HG03039 (cell line): ENCODE data around the gene ZNG1E.
"Not testable (repeated sequence)": the region's sequence is repeated elsewhere in the genome, so short reads cannot be mapped to it uniquely, and the experiment has no call there.

Experiments used
- ATAC-seq: cut with Tn5 transposase; IDR thresholded peaks from one replicate; pipeline ENCODE4 v1.9.1; 2021; ENCODE audit warnings: mild to moderate bottlenecking, moderate library complexity; ENCODE audit not compliant: unreplicated experiment

Gene ZNG1E

GRCh38 chr9:65675589-65676021 lies at the start of gene ZNG1E:
TSS of gene ZNG1E (plus strand) at chr9:65675928. CDS start at chr9:65675977, 49 bp downstream.
- not testable (repeated sequence) for ATAC-seq

GRCh38 chr9:65673579-65673978 lies 2.1 kb upstream of the ZNG1E start:
- not testable (repeated sequence) for ATAC-seq

DNA sequence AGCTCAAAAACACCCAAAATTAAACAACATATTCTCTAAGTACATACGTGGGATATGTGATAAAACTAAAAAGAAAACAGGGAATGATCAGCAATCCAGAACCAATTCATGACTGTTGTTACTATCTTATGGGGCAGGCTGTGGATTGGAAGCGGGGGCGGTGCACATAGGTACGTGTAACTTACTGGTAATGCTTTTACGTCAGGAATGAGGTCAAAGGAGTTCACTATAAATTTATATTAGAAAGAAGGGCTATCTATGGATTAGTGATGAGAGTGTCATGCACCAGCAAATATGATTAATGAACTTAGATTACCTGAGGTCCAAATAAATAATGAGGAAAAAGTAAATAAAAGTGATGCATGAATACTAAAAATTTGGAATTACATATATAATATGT lies 710 bp upstream of the ZNG1E start:
- ATAC-seq, result not testable (repeated sequence)

GRCh38 chr9:65676389-65676788 lies 661 bp downstream of the ZNG1E start:
- ATAC-seq, result not testable (repeated sequence)

- ATAC-seq, result not testable (repeated sequence)
Observed at GRCh38 chr9:65678533-65678932, 2.8 kb downstream of the ZNG1E start.

- ATAC-seq, result not testable (repeated sequence)
Observed at GRCh38 chr9:65703550-65703949, 27.8 kb downstream of the ZNG1E start.

DNA sequence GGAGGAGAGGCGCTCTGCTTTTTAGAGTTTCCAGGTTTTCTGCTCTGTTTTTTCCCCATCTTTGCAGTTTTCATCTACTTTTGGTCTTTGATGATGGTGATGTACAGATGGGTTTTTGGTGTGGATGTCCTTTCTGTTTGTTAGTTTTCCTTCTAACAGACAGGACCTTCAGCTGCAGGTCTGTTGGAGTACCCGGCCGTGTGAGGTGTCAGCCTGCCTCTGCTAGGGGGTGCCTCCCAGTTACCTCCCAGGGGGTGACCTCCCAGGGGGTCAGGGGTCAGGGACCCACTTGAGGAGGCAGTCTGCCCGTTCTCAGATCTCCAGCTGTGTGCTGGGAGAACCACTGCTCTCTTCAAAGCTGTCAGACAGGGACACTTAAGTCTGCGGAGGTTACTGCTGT lies 38.7 kb downstream of the ZNG1E start:
- not testable (repeated sequence) for ATAC-seq

DNA sequence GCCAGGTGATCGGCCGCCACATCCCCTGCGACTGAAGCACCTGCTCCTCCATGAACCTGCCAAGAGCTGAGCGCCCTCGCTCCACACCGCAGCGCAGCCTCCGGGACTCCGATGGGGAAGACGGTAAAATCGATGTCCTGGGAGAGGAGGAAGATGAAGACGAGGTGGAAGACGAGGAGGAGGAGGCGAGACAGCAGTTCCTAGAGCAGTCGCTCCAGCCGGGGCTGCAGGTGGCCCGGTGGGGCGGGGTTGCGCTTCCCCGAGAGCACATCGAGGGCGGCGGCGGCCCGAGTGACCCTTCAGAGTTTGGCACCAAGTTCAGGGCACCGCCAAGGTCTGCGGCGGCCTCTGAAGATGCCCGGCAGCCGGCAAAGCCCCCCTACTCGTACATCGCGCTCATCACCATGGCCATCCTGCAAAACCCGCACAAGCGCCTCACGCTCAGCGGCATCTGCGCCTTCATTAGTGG lies 61.4 kb downstream of the ZNG1E start, which contains the start of gene FOXD4L4:
FOXD4L4 (plus strand) TSS at position 51 of the 469 bp plus-strand sequence; CDS start at position 51, 0 bp downstream.
- not testable (repeated sequence) for ATAC-seq

GRCh38 chr9:65738133-65738532 lies 62.4 kb downstream of the ZNG1E start:
- ATAC-seq, result not testable (repeated sequence)
